Small intestine (tissue), 7 donors: ENCODE measurements around the gene TMEM176A. TPM values are rescaled to one million over a fixed set of nuclear protein-coding genes. Genes with fewer than 3 reads are reported as not detected.

Source experiments
- DNase-seq, 2 donors: peaks; one replicate each; pipeline versions ENCODE4 v3.0.0 to v3.0.0-alpha.2; 2013
- FAIRE-seq: peaks from 2 replicates; lab custom pipeline; 2012; peaks lifted over from hg19 to GRCh38; lab: Jason Lieb, UNC
- H3K27ac ChIP-seq, 3 donors: one replicate each; pipeline ENCODE4 v1.5.1; 2013; ENCODE audit warnings: low read length in 2 of 3, mild to moderate bottlenecking in 2 of 3, control low read depth in 1 of 3, inconsistent platforms in 1 of 3, low read depth in 1 of 3, moderate library complexity in 1 of 3
- H3K27me3 ChIP-seq, 3 donors: one replicate each; pipeline ENCODE4 v1.6.1; 2013; ENCODE audit warnings: low read length in 3 of 3, inconsistent platforms in 1 of 3; ENCODE audit not compliant: control insufficient read depth in 3 of 3, insufficient read depth in 3 of 3
- H3K36me3 ChIP-seq, 3 donors: one replicate each; pipeline ENCODE4 v1.6.1; 2013; ENCODE audit warnings: low read length in 3 of 3, inconsistent platforms in 1 of 3, low read depth in 1 of 3, mild to moderate bottlenecking in 1 of 3, moderate library complexity in 1 of 3; ENCODE audit not compliant: control insufficient read depth in 3 of 3, insufficient read depth in 2 of 3
- H3K4me1 ChIP-seq, 3 donors: one replicate each; pipeline ENCODE4 v1.6.1; 2013; ENCODE audit warnings: low read length in 2 of 3, inconsistent platforms in 1 of 3, low read depth in 1 of 3, mild to moderate bottlenecking in 1 of 3, moderate library complexity in 1 of 3; ENCODE audit not compliant: control insufficient read depth in 3 of 3, insufficient read depth in 2 of 3
- H3K4me3 ChIP-seq, 3 donors: one replicate each; pipeline ENCODE4 v1.5.1; 2013; ENCODE audit warnings: low read length in 3 of 3, control low read depth in 1 of 3, inconsistent platforms in 1 of 3, low read depth in 1 of 3, mild to moderate bottlenecking in 1 of 3, moderate library complexity in 1 of 3
- H3K9me3 ChIP-seq, 2 donors: one replicate each; pipeline ENCODE4 v1.6.1; 2013; ENCODE audit warnings: low read depth in 1 of 2, low read length in 1 of 2; ENCODE audit not compliant: control insufficient read depth in 2 of 2, insufficient read depth in 1 of 2
- WGBS, 3 donors: extraction: QIAGEN DNeasy Blood & Tissue Kit; methylation state at CpG; one replicate each; pipeline ENCODE4 v1.1.7; 2013; 5-methylcytosine and 5-hydroxymethylcytosine counted together
- polyA plus RNA-seq, 4 donors: library from polyadenylated mRNA; stranded (reverse) in 3 of 4; unstranded in 1 of 4; fragments of 200-250 nt in 3 of 4; fragments of 120-200 nt in 1 of 4; gene quantifications; one replicate each; pipeline versions ENCODE4 v1.2.1 to v1.2.3, GENCODE V29; 2013
- donor health status: healthy with polysubstance abuse.
- donor health status: control.
- donor health status: control.
- donor health status: Bipolar disorder and iron deficiency.
- donor health status: healthy.

Gene TMEM176A
- polyA plus RNA-seq, 4 donors, result 143 to 380 (median 229) TPM

- WGBS, 3 donors, result 76 to 92% (median 79%) methylated on average over 9 of the region's 9 CpGs
- H3K4me3 ChIP-seq, result no peak overlapping the region
- no peak for DNase-seq
- H3K27ac ChIP-seq, result peak overlapping the region in 2 of 3 donors; percentile 34 to 89
- no peak for FAIRE-seq
- H3K4me1 ChIP-seq, result peaks cover 0 to 23% (median 7%) of the 10 kb centered on the region in 3 donors
- H3K36me3 ChIP-seq, result peaks cover 0 to 61% (median 6%) of the 10 kb centered on the region in 3 donors
- no peaks in the 10 kb centered on the region for H3K27me3 ChIP-seq
- H3K9me3 ChIP-seq, result no peaks in the 10 kb centered on the region
These were observed 10.0 kb upstream of the TMEM176A start for GRCh38 chr7:150790416-150791075.

- DNase-seq, result no peak
- Histone ChIP-seq H3K27me3 (no peaks in the 10 kb centered on the region), H3K4me1 (peaks cover 0 to 18% (median 7%) of the 10 kb centered on the region in 3 donors), H3K27ac (no peak overlapping the region), H3K9me3 (peaks cover 0 to 2% of the 10 kb centered on the region in 2 donors), H3K36me3 (peaks cover 0 to 68% (median 10%) of the 10 kb centered on the region in 3 donors), H3K4me3 (no peak overlapping the region)
- WGBS, 3 donors, result 85 to 91% (median 87%) methylated on average over 5 of the region's 5 CpGs
- no peak for FAIRE-seq
These were observed 9.3 kb upstream of the TMEM176A start for GRCh38 chr7:150791304-150791703.

GRCh38 chr7:150791746-150792452 is 8.7 kb upstream of the TMEM176A start:
- no peak overlapping the region for H3K4me3 ChIP-seq
- H3K36me3 ChIP-seq, result peaks cover 0 to 71% (median 10%) of the 10 kb centered on the region in 3 donors
- no peak for DNase-seq
- peak overlapping the region in 1 of 3 donors; percentile 32 for H3K27ac ChIP-seq
- H3K27me3 ChIP-seq, result no peaks in the 10 kb centered on the region
- 86 to 88% (median 86%) methylated on average over 12 of the region's 12 CpGs for WGBS, 3 donors
- peaks cover 0 to 3% of the 10 kb centered on the region in 2 donors for H3K9me3 ChIP-seq
- H3K4me1 ChIP-seq, result peaks cover 0 to 18% (median 4%) of the 10 kb centered on the region in 3 donors
- no peak for FAIRE-seq

GRCh38 chr7:150793569-150794238 is 6.9 kb upstream of the TMEM176A start:
- Histone ChIP-seq H3K36me3 (peaks cover 0 to 74% (median 10%) of the 10 kb centered on the region in 3 donors), H3K4me3 (no peak overlapping the region), H3K4me1 (peaks cover 0 to 6% (median 0%) of the 10 kb centered on the region in 3 donors), H3K27ac (no peak overlapping the region), H3K9me3 (peaks cover 0 to 3% of the 10 kb centered on the region in 2 donors), H3K27me3 (no peaks in the 10 kb centered on the region)
- FAIRE-seq (no peak), DNase-seq (no peak)
- WGBS, 3 donors, result 80 to 87% (median 84%) methylated on average over 6 of the region's 6 CpGs

- DNase-seq (no peak), FAIRE-seq (no peak)
- no peak overlapping the region for H3K4me3 ChIP-seq
- peaks cover 0 to 23% (median 3%) of the 10 kb centered on the region in 3 donors for H3K4me1 ChIP-seq
- H3K27ac ChIP-seq, result no peak overlapping the region
- peaks cover 0 to 53% (median 4%) of the 10 kb centered on the region in 3 donors for H3K36me3 ChIP-seq
- 58 to 70% (median 70%) methylated on average over 4 of the region's 4 CpGs for WGBS, 3 donors
- H3K27me3 ChIP-seq, result peaks cover 0 to 3% (median 0%) of the 10 kb centered on the region in 3 donors
- peaks cover 0 to 3% of the 10 kb centered on the region in 2 donors for H3K9me3 ChIP-seq
These were observed 2.9 kb upstream of the TMEM176A start for GRCh38 chr7:150797661-150798060.

- H3K9me3 ChIP-seq, result peaks cover 0 to 3% of the 10 kb centered on the region in 2 donors
- 48 to 58% (median 53%) methylated on average over 3 of the region's 3 CpGs for WGBS, 3 donors
- DNase-seq, result peak in 1 of 2 donors; percentile 23
- peaks cover 0 to 52% (median 4%) of the 10 kb centered on the region in 3 donors for H3K36me3 ChIP-seq
- H3K27ac ChIP-seq, result peak overlapping the region; percentile 93 to 94 (median 94)
- FAIRE-seq, result no peak
- peak overlapping the region; percentile 76 to 84 (median 79) for H3K4me3 ChIP-seq
- peaks cover 4 to 34% (median 5%) of the 10 kb centered on the region in 3 donors for H3K4me1 ChIP-seq
- peaks cover 0 to 3% (median 0%) of the 10 kb centered on the region in 3 donors for H3K27me3 ChIP-seq
These were observed 1.4 kb upstream of the TMEM176A start for GRCh38 chr7:150799156-150799555.

- Histone ChIP-seq H3K27ac (peak within 1 kb of the TSS; percentile 93 to 94 (median 94)), H3K9me3 (peaks cover 0 to 3% of the 10 kb centered on the region in 2 donors), H3K36me3 (peaks cover 0 to 52% (median 4%) of the 10 kb centered on the region in 3 donors), H3K4me3 (peak within 1 kb of the TSS; percentile 76 to 84 (median 79)), H3K4me1 (peaks cover 4 to 31% (median 5%) of the 10 kb centered on the region in 3 donors), H3K27me3 (peaks cover 0 to 3% (median 0%) of the 10 kb centered on the region in 3 donors)
- DNase-seq, result peak; percentile 55 to 97
- 2 to 8% (median 6%) methylated on average over 51 to 75 of the region's 75 CpGs for WGBS, 3 donors
- no peak for FAIRE-seq
These were observed 608 bp upstream of the TMEM176A start, which contains the start of gene TMEM176B for GRCh38 chr7:150799741-150800580. TSS of gene TMEM176B (minus strand) at chr7:150800364. CDS start at chr7:150796569, 3,795 bp downstream.
